Measurements from ENCODE around the gene MEF2D. TPM values are rescaled to one million over a fixed set of nuclear protein-coding genes. Genes with fewer than 3 reads are reported as not detected.
A peak's percentile ranks its signal among the peaks of the same experiment; 100 is the strongest.

The MEF2D gene
- total RNA-seq, 4 donors from 2014 or later = 26.4 to 80.6 (median 32.0) TPM

- Histone ChIP-seq H3K36me3 (no peaks in the 10 kb centered on the region), H3K9me3 (no peaks in the 10 kb centered on the region), H3K27me3 (peaks cover 30% of the 10 kb centered on the region), H3K4me1 (peaks cover 15 to 23% of the 10 kb centered on the region in 2 donors), H3K4me3 (replicated peaks in 1 of 3) (peak overlapping the region in 1 of 3 donors; percentile 14), H3K27ac (no peak overlapping the region)
- TF ChIP-seq POLR2A (IDR thresholded peaks at IDR 0.05) = no peak
- TF ChIP-seq CTCF (IDR thresholded peaks at IDR 0.05) = no peak
- intact Hi-C loops (cut with DNase I) = no loop called here
- WGBS, 2 donors = 25 to 28% methylated on average over 12 of the region's 12 CpGs
- no peak for DNase-seq
Observed at GRCh38 chr1:156421939-156422601, 78.5 kb downstream of the MEF2D start.

- no peaks in the 10 kb centered on the region for H3K36me3 ChIP-seq
- intact Hi-C loops (cut with DNase I) = no loop called here
- H3K27me3 ChIP-seq = peaks cover 32% of the 10 kb centered on the region
- peaks cover 15 to 23% of the 10 kb centered on the region in 2 donors for H3K4me1 ChIP-seq
- 2 to 3% methylated on average over 37 to 53 of the region's 69 CpGs for WGBS, 2 donors
- H3K27ac ChIP-seq = no peak overlapping the region
- H3K9me3 ChIP-seq = no peaks in the 10 kb centered on the region
- TF ChIP-seq CTCF (IDR thresholded peaks at IDR 0.05) (no peak), POLR2A (IDR thresholded peaks at IDR 0.05) (peak in 1 of 2 donors; percentile 36)
- peak; percentile 54 to 56 for DNase-seq
- H3K4me3 ChIP-seq (replicated peaks in 1 of 3) = peak overlapping the region in 1 of 3 donors; percentile 14
Observed at GRCh38 chr1:156421062-156421938, 79.3 kb downstream of the MEF2D start.

GRCh38 chr1:156420205-156421061, 80.1 kb downstream of the MEF2D start:
- H3K36me3 ChIP-seq = no peaks in the 10 kb centered on the region
- no peak for TF ChIP-seq CTCF (IDR thresholded peaks at IDR 0.05)
- DNase-seq = no peak
- intact Hi-C loops (cut with DNase I) = no loop called here
- peaks cover 32% of the 10 kb centered on the region for H3K27me3 ChIP-seq
- peak overlapping the region in 1 of 3 donors; percentile 14 for H3K4me3 ChIP-seq (replicated peaks in 1 of 3)
- no peaks in the 10 kb centered on the region for H3K9me3 ChIP-seq
- no peak overlapping the region for H3K27ac ChIP-seq
- H3K4me1 ChIP-seq = peaks cover 15 to 23% of the 10 kb centered on the region in 2 donors
- 5% methylated on average over 59 to 67 of the region's 69 CpGs for WGBS, 2 donors

- DNase-seq = no peak
- WGBS, 2 donors = 33 to 34% methylated on average over 5 of the region's 5 CpGs
- no peaks in the 10 kb centered on the region for H3K9me3 ChIP-seq
- intact Hi-C loops (cut with DNase I) = no loop called here
- peaks cover 32% of the 10 kb centered on the region for H3K27me3 ChIP-seq
- no peak overlapping the region for H3K4me3 ChIP-seq (replicated peaks in 1 of 3)
- H3K4me1 ChIP-seq = peaks cover 15 to 23% of the 10 kb centered on the region in 2 donors
- no peak for TF ChIP-seq POLR2A (IDR thresholded peaks at IDR 0.05)
- no peak for TF ChIP-seq CTCF (IDR thresholded peaks at IDR 0.05)
- H3K36me3 ChIP-seq = no peaks in the 10 kb centered on the region
- H3K27ac ChIP-seq = no peak overlapping the region
Observed at GRCh38 chr1:156419854-156420204, 80.7 kb downstream of the MEF2D start.
